ENCODE results near the gene ANKRD13D.

DNA sequence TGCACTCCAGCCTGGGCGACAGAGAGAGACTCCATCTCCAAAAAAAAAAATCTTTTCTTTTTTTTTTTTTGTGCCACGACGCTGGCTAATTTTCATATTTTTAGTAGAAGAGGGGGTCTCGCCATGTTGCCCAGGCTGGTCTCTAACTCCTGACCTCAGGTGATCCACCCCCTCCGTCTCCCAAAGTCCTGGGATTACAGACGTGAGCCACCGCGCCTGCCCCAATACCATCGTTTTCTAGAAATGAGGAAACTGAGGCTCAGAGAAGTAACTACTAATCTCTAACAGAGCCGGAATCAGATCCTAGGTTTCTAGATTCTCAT lies 27.7 kb downstream of the ANKRD13D start:
- no peak for TF ChIP-seq POLR2A (IDR thresholded peaks at IDR 0.05)
- no peak for TF ChIP-seq POLR2AphosphoS5 (IDR thresholded peaks at IDR 0.05)
- TF ChIP-seq, protein P1, sequence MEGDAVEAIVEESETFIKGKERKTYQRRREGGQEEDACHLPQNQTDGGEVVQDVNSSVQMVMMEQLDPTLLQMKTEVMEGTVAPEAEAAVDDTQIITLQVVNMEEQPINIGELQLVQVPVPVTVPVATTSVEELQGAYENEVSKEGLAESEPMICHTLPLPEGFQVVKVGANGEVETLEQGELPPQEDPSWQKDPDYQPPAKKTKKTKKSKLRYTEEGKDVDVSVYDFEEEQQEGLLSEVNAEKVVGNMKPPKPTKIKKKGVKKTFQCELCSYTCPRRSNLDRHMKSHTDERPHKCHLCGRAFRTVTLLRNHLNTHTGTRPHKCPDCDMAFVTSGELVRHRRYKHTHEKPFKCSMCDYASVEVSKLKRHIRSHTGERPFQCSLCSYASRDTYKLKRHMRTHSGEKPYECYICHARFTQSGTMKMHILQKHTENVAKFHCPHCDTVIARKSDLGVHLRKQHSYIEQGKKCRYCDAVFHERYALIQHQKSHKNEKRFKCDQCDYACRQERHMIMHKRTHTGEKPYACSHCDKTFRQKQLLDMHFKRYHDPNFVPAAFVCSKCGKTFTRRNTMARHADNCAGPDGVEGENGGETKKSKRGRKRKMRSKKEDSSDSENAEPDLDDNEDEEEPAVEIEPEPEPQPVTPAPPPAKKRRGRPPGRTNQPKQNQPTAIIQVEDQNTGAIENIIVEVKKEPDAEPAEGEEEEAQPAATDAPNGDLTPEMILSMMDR (IDR thresholded peaks at IDR 0.05): no peak
- no peak for TF ChIP-seq EP300 (IDR thresholded peaks at IDR 0.05; ENCODE audit: low read depth)

Data from transverse colon (tissue), 4 donors.